Measurements from ENCODE around the gene LYRM4. TPM values are rescaled to one million over a fixed set of nuclear protein-coding genes. Genes with fewer than 3 reads are reported as not detected.

Gene LYRM4
- total RNA-seq, 1 experiment from 2014 or later = 16.5 TPM

GRCh38 chr6:5286780-5287179, 26.0 kb upstream of the LYRM4 start:
- BruUV-seq (replicated peaks) = no TSS peak
- Mint-ChIP-seq H3K9me3 (ENCODE audit: low read depth, unreplicated experiment) (no peaks in the 10 kb centered on the region), H3K27ac (ENCODE audit: unreplicated experiment) (no peak overlapping the region), H3K4me3 (ENCODE audit: low read depth, unreplicated experiment) (no peak overlapping the region), H3K27me3 (ENCODE audit: unreplicated experiment) (no peaks in the 10 kb centered on the region), H3K36me3 (ENCODE audit: insufficient read depth, unreplicated experiment) (no peaks in the 10 kb centered on the region), H3K4me1 (ENCODE audit: low read depth, unreplicated experiment) (peaks cover 13% of the 10 kb centered on the region)
- CTCF ChIA-PET = no interaction called here
- TF ChIP-seq, protein P1, sequence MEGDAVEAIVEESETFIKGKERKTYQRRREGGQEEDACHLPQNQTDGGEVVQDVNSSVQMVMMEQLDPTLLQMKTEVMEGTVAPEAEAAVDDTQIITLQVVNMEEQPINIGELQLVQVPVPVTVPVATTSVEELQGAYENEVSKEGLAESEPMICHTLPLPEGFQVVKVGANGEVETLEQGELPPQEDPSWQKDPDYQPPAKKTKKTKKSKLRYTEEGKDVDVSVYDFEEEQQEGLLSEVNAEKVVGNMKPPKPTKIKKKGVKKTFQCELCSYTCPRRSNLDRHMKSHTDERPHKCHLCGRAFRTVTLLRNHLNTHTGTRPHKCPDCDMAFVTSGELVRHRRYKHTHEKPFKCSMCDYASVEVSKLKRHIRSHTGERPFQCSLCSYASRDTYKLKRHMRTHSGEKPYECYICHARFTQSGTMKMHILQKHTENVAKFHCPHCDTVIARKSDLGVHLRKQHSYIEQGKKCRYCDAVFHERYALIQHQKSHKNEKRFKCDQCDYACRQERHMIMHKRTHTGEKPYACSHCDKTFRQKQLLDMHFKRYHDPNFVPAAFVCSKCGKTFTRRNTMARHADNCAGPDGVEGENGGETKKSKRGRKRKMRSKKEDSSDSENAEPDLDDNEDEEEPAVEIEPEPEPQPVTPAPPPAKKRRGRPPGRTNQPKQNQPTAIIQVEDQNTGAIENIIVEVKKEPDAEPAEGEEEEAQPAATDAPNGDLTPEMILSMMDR (IDR thresholded peaks at IDR 0.05; ENCODE audit: unreplicated experiment) = no peak
- DNase-seq = no peak
- intact Hi-C loops (cut with micrococcal nuclease; ENCODE audit: unreplicated experiment) = no loop called here

DNA sequence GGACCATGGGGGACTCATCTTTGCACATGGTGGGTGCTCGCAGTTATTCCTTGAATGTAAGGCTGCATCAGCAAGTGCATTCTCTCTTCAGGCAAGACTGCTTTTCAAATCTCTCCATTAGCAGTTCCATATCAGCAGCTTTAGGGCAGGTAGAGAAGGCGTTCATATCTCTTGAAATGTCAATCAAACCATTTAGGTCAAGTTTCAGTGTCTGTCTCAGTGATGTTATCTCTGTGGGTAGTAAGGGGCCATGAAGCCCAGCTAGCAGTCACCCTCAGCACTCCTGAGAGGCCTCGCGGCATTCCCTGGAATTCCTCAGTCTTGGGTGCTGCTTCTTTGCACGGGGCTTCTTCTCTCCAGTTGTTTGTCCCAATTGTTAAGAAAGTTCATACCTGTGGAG, 24.8 kb upstream of the LYRM4 start:
- Mint-ChIP-seq H3K4me3 (ENCODE audit: low read depth, unreplicated experiment) (no peak overlapping the region), H3K36me3 (ENCODE audit: insufficient read depth, unreplicated experiment) (no peaks in the 10 kb centered on the region), H3K9me3 (ENCODE audit: low read depth, unreplicated experiment) (no peaks in the 10 kb centered on the region), H3K4me1 (ENCODE audit: low read depth, unreplicated experiment) (peaks cover 13% of the 10 kb centered on the region), H3K27ac (ENCODE audit: unreplicated experiment) (no peak overlapping the region), H3K27me3 (ENCODE audit: unreplicated experiment) (no peaks in the 10 kb centered on the region)
- BruUV-seq (replicated peaks) = no TSS peak
- DNase-seq = no peak
- intact Hi-C loops (cut with micrococcal nuclease; ENCODE audit: unreplicated experiment) = no loop called here
- CTCF ChIA-PET = no interaction called here
- TF ChIP-seq, protein P1 (IDR thresholded peaks at IDR 0.05; ENCODE audit: unreplicated experiment) = no peak

DNA sequence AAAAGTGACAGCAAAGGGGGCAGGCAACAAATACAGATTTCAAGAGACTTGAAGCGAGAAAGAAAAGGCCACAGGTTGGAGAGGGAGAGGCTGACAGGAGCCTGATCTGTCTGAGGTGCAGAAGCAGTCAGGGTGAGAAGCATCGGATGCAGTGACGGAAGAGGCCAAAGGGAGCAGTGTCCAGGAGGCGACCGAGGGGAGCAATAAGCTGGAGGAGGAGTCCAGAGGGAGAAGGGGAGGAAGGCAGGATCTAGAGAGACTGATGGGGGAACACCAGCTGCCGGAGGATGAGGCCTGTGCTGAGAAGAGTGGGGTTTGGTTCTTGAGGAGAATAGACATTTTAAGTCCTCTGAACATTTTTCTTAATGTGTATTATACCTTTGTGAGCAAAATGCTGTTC, 24.3 kb upstream of the LYRM4 start:
- no peak for DNase-seq
- H3K9me3 Mint-ChIP-seq (ENCODE audit: low read depth, unreplicated experiment) = no peaks in the 10 kb centered on the region
- intact Hi-C loops (cut with micrococcal nuclease; ENCODE audit: unreplicated experiment) = no loop called here
- CTCF ChIA-PET = no interaction called here
- H3K27me3 Mint-ChIP-seq (ENCODE audit: unreplicated experiment) = no peaks in the 10 kb centered on the region
- TF ChIP-seq, protein P1 (IDR thresholded peaks at IDR 0.05; ENCODE audit: unreplicated experiment) = no peak
- H3K4me3 Mint-ChIP-seq (ENCODE audit: low read depth, unreplicated experiment) = no peak overlapping the region
- no TSS peak for BruUV-seq (replicated peaks)
- no peaks in the 10 kb centered on the region for H3K36me3 Mint-ChIP-seq (ENCODE audit: insufficient read depth, unreplicated experiment)
- H3K4me1 Mint-ChIP-seq (ENCODE audit: low read depth, unreplicated experiment) = peaks cover 13% of the 10 kb centered on the region
- H3K27ac Mint-ChIP-seq (ENCODE audit: unreplicated experiment) = no peak overlapping the region

GRCh38 chr6:5282191-5282623, 21.5 kb upstream of the LYRM4 start:
- no peak for DNase-seq
- no peaks in the 10 kb centered on the region for H3K27me3 Mint-ChIP-seq (ENCODE audit: unreplicated experiment)
- no peaks in the 10 kb centered on the region for H3K9me3 Mint-ChIP-seq (ENCODE audit: low read depth, unreplicated experiment)
- CTCF ChIA-PET = no interaction called here
- H3K4me3 Mint-ChIP-seq (ENCODE audit: low read depth, unreplicated experiment) = no peak overlapping the region
- no peaks in the 10 kb centered on the region for H3K36me3 Mint-ChIP-seq (ENCODE audit: insufficient read depth, unreplicated experiment)
- TF ChIP-seq, protein P1 (IDR thresholded peaks at IDR 0.05; ENCODE audit: unreplicated experiment) = no peak
- peaks cover 2% of the 10 kb centered on the region for H3K4me1 Mint-ChIP-seq (ENCODE audit: low read depth, unreplicated experiment)
- no TSS peak for BruUV-seq (replicated peaks)
- intact Hi-C loops (cut with micrococcal nuclease; ENCODE audit: unreplicated experiment) = no loop called here
- no peak overlapping the region for H3K27ac Mint-ChIP-seq (ENCODE audit: unreplicated experiment)

Measured in Calu3 (cell line).